AML-193 (cell line): ENCODE measurements around the gene SHC2.
"Not testable (repeated sequence)": the region's sequence is repeated elsewhere in the genome, so short reads cannot be mapped to it uniquely, and the experiment has no call there.

Source experiments
- DNase-seq, 2 experiments: peaks; one replicate each; lab custom pipeline; 2025; lab: John Stamatoyannopoulos, UW

SHC2 gene

DNA sequence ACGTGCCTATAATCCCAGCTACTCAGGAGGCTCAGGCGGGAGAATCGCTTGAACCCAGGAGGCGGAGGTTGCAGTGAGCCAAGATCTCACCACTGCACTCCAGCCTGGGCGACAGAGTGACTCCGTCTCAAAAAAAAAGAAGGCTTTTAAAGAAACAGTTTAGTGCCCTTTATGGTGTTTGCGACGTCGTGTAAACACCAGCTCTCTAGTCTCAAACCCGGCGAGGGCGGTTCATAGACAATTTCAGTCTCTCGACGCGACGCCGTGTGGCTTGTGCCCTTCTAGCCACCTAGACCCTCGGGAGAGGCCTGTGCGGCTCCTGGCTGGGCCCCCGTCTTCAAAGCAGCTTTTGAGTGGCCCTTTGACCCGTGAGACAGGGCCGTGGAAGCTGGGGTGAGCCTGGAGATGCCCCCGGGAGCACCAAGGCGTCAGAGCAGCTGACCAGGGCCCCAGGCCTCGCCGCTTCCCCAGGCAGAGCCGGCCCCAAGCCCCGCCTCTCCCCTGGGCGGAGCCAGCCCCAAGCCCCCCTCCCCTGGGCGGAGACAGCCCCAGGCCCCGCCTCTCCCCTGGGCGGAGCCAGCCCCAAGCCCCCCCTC lies 30.4 kb upstream of the SHC2 start:
- no peak for DNase-seq

DNA sequence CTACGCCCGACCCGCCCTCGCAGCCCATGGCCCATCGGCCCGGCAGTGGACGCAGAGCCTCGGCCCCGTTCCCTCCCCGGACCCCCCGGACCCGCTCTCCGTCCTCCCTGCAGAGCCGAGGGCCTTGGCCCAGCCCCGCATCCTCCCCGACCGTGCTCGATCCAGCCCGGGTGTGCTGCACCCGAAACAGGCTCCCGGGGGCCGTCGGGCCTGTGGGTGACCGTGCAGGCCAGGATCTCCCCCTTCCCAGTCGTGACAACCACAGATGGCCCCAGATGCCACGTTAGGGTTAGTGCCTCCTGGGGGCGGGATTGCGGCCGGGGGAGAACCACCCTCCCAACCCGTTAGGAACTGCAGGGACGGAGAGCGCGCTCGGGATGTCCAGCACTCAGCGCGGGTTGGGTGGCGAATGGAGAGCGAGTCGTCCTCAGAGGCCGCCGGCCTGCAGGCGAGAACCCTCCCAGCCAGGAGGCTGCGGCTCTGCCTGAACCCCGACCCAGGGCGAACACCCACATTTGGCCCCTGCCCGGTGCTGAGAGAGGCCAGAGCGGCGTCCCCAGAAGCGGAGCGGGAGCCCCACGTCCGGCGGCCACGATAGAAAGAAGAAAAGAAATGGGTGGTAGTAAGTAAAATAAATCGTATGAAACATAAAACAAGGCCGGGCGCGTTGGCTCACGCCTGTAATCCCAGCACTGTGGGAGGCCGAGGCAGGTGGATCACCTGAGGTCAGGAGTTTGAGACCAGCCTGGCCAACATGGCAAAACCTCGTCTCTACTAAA lies 28.8 kb upstream of the SHC2 start:
- no peak for DNase-seq

DNA sequence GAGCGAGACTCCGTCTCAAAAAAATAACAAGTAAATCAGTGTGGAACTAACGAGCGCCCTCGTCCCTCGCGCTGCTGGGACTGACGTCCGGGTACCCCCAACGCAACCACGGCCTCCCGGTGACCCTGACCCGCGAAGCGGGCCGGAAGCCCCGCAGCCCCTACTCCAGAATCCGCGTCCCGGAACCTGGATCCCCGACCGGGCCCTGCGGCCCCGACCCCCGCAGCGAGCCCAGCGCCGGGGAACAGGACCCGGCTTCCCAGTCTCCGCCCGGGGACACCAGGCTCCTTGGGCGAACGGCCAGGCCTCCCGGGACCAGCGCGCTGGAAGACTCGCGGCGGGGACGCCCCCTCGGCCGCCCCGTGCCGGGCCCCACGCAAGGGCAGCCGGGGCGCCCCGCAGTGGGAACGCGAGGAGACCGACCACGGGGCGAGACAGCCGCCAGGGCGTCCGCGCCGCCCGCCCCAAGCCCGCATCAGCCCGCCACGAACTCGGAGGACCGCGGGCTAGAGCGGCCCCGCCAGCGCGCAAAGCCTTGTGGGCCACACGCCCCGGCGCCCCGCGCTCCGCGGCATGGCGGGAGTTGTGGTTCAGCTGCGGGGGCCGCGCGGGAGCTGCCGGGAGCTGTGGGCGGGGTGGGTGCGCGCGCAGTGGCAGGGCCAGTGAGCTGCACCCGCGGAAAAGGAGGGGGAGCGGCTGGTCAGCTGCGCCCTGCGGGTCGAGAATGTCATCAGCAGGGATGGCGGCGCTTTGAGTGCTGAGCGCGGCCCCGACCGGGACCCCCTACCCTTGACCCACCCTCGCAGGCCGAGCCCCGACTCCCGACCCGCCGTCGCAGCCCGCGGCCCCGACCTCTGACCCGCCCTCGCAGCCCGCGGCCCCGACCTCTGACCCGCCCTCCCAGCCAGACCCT lies 27.9 kb upstream of the SHC2 start:
- peak; percentile 79 to 82 for DNase-seq

DNA sequence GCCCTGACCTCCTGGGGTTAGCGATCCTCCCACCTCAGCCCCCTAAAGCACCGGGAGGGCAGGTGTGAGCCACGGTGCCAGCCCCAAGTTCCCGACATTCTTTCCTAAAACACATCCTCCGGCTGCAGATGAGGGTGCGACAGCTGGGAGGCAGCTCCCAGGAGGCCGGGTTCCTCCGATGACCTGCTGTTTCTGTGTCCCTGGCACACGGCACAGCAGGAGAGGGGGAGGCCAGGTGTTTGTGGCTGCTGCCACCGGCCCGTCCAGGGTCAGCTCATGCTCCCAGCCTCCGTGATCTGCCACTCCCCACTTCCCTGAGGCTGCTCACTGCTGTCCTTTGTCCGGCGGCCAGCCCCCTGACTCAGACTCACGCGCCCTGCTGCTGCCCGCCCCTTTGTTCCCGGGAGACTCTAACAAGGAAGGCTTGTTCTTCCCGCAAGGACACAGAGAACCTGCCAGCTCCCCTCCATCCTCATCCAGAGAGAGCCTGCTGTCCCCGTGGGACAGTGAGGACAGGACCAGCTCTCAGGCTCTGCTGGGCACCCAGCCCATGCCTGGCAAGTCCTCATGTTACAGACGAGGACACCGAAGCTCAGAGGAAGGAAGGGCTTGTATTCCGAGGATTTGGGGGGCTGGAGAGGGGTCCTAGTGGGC lies 24.9 kb upstream of the SHC2 start:
- no peak for DNase-seq

DNA sequence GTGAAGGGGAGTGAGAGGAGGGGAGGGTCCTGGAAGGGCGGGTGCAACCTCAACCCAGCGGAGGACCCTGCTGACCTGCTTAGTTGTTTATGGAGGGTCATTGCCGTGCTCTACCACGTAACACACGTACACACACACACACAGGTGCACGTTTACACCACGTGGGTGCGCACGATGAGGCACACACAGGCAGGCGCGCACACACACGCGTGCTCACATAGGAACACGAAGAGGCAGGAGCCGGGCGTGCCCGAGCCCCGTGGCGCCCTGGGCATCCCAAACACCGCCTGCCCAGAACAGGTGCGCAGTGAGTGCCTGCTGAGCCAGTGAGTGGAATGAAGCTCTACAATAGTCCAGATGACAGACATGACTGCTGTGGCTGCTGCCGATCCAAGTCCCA lies 24.2 kb upstream of the SHC2 start:
- DNase-seq, result no peak

DNA sequence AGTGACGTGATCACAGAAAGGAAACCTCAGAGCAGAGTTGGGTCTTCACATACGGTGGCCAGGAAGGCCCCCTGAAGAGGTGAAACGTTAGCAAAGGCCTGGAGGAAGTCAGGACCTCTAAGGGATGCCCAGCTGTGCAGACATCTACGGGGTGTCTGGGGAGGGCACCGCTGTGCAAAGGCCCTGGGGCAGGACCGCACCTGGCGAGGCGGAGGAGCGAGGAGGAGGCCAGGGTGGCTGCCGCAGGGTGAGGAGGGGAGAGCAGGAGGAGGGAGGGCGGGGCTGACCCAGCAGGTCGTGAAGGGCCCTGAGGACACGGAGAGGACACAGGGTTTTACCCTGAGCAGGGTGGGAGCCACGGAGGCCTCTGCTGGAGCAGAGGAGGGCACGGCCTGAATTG lies 23.7 kb upstream of the SHC2 start:
- DNase-seq, result no peak

DNA sequence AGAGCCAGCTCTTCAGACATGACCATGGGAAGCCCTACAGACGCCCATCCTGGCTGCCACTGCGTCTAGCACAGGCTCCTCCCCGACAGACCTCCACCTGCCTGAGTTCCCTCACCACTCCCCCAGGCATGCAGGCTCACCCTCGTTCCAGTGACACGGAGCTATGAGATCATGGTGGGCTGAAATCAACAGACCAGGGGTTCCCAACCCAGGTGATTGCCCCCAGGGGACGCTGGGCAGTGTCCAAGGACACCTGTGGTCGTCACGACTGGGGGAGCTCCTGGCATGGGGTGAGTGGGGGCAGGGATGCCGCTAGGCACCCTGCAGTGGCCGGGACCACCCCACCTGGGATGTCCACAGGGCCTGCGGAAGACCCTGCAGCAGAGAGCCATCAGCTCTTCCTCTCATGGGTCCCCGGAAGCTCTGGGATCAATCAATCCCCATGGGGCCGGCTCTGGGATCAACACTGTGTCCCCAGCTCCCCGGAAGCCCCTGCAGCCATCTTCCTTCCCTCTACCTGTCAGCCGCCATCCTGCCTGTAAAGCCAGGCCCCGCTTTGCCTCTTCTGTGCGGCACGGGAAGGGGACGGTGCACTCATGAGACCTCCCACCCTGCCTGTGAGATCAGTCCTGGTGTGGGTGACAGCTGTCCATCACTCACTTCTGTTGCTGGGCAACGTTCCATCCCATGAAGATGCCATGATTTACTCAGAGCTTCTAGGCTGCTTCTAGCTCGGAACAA lies 22.7 kb upstream of the SHC2 start:
- no peak for DNase-seq

DNA sequence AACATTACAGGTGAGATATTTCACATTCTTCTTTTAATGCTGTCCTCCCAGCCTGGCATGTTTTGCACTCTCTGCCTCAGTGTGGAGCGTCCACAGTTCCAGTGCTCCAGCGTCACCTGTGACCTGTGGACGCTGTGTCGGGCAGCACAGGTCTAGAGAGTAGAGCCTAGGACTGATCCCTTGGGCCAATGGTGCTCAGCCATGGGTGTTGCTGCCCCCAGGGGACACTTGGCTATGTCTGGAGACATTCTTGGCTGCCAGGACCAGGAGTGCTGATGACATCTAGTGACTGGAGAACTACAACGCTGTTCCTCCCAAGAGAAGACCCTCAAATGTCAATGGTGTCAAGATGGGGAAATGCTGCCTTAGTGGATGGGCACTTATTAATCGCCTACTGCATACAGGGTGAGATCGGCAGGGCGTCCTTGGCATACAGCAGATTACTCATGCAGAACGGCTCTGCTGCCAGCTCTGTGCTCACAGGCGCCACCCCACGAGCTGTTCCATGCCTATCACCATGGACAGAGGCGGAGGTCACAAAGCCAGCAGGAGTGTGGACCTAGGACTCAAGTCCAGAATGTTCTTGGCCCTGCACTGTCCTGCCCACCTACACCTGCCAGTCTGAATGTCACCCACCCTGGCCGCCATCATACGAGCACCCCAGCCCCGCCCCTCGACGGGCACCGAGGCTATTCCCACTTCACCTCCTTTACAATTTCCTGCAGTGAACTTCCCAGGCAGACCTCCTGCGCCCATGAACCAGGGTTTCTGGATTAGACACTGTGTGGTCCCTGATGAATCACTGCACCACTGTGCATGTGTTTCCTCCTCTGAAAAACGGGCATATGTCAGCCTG lies 21.6 kb upstream of the SHC2 start:
- DNase-seq, result no peak

DNA sequence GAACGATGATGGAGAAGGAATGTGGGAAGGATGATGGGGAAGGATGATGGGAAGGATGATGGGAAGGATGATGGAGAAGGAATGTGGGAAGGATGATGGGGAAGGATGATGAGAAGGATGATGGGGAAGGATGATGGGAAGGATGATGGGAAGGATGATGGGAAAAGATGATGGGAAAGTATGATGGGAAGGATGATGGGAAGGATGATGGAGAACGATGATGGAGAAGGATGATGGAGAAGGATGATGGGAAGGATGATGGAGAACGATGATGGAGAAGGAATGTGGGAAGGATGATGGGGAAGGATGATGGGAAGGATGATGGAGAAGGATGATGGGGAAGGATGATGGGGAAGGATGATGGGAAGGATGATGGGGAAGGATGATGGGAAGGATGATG lies 20.3 kb upstream of the SHC2 start:
- DNase-seq, result not testable (repeated sequence)

DNA sequence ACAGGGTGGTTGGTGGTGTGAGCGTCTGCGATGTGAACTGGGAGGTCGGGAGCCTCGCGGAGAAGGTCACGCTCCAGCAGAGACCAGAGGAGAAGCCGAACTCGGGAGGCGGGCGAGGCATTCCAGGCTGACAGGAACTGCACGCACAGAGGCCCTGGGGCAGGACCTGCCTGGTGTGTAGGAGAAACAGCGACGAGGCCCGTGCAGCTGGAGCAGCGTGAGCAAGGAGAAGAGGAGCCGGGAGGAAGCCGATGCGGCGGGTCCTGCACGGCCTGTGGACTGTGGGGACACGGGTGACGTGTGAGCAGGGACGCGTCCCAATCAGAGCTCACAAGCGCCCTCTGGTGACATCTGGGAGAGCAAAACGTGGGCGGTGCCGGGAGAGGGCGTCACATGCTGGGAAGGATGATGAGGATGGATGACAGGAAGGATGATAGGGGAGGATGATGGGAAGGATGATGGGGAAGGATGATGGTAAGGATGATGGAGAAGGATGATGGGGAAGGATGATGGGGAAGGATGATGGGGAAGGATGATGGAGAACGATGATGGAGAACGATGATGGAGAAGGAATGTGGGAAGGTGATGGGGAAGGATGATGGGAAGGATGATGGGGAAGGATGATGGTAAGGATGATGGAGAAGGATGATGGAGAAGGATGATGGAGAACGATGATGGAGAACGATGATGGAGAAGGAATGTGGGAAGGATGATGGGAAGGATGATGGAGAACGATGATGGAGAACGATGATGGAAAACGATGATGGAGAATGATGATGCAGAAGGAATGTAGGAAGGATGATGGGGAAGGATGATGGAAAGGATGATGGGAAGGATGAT lies 19.4 kb upstream of the SHC2 start:
- DNase-seq, result no peak

DNA sequence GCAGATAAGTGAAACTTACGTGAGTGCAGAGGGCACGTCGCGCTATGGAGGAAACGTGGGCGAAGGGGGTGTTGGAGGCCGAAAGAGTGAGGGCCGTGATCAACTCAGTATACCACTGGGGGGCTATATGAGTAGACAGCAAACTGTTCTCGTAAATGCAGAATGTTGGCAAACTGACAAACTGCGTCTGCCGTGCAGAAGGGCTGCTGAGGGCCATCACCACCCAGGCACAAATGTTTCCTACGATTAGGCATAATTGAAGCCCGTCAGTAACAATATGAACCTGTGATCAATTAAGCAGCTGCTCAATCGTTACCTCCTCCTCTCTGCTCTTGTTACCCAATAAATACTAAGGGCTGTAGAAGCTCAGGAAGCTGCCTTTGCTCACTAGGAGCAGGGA lies 18.1 kb upstream of the SHC2 start:
- DNase-seq, result no peak

DNA sequence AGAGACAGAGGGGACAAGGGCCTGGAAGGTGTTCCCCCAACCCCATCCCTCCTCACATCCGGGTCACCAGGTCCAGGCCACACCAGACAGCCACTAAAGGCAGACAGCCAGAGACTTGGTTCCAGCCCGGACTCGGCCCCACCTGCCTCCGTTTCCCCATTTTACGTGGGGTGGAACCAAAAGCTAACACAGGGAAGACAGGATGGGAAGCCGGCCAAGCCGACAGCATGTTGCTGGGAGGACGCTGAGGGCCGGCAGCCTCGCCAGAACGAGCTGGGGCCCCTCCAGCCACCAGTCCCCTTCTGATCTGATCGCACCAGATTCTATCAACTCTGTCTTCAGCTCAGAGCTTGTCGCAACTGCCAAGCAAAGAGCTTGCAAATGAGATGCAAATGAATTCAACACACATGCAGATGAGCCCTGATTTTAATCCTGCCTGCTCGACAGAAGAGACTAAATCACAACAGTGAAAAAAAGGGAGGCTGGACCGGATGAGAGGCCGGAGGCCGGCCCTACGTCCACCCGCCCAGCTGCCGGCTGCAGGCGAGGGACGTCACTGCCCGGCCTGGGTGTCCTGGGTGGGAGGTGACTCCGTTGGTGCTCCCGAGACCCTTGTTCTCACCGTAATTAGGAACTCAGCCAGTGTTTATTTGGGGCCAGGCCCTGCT lies 17.5 kb upstream of the SHC2 start:
- no peak for DNase-seq

DNA sequence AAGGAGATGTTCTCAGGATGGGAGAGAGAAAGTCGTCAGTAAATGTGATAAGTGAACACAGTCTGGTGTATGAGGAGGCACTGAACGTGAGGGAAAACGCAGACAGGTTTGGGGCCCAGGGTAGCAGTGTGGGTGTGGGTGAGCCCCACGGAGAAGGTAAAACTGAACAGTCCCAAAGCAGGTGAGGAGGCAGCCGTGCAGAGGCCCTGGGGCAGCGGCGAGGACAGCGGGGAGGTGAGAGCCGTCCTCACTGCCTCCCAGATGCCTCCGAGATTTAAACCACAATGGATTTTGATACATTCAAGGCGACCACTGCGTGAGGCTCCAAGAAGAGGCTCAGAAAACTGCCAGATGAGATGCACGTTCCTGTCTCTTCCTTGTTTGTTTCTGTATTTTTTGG lies 14.5 kb upstream of the SHC2 start:
- DNase-seq, result no peak

DNA sequence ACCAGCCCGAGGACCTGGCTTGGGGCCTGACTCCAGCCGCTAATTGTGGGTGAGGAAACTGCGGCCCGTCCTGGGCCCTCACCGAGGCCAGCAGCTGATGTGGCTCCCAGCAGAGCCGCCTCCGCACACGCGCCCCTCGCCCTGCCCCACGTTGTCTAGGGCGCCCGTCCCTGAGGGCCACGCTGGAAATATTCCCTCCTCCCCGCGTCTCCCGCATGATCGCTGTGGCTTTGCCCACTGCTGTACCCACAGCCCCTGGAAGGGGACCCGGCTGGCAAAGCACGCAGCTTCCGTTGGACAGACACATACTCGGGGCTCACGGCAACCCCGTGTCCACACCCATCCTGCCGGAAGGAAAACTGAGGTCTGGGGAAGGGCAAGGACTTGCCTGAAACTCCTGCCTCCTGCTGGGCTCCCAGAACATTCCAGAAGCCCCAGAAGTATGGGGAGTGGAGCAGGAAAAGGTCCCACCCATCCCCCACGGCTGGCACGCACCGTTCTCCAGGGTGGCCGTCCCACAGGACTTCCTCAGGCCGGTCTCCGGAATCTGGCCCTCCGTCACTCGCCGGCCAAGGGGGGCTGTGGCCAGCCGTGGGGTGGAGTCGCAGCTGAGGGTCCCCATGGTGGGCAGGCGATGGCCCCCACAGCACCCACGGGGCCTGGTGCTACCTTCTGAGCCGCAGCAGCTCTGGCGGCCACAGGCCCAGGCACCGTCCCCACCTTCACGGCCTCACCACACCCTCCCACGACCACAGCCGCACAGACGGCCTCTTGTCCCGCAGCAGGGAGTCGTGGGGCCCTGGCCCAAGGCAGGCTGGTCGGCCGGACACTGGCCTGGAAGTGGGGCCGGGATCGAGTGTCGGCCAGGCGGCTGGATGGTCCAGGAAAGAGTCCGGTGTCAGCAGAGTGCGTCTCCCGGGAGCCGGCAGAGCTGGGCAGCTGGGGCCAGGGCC lies 13.6 kb upstream of the SHC2 start:
- DNase-seq, result no peak

DNA sequence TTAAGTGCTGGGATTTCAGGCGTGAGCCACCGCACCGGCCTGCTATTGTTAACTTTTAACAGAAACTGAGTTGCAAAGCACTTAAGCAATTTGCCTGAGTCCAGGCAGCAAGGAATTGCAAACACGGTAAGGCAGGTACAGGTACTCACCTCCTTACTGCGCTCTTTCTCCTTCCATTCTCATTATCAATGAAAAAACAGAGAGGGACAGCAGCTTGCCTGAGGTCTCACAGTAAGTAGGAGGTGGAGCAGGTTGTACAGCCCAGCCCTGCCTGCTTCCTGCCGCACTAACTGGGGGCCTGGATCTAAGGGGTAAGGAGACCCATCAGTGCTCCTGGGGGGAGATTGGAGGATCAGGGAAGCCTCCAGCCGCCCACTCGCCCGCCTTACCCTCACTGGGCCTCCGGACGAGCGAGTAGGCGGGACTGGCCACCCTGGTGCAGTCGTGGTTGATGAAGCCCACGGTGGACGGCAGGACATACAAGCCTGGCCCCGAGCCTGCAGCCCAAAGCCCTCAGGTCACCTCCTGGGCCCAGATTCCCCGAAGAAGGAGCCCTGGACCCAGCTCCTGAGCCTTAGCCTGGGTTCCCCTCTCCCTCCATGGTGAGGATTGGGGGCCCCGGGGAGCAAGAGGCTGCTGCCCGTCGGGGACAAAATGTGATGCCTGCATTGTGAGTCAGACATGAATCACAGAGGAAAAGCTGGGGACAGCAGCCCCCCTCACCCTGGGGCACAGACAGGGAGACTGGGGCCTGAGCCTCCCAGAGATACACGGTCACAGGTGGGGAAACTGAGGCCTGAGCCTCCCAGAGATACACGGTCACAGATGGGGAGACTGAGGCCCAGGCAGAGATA lies 11.4 kb upstream of the SHC2 start:
- no peak for DNase-seq

DNA sequence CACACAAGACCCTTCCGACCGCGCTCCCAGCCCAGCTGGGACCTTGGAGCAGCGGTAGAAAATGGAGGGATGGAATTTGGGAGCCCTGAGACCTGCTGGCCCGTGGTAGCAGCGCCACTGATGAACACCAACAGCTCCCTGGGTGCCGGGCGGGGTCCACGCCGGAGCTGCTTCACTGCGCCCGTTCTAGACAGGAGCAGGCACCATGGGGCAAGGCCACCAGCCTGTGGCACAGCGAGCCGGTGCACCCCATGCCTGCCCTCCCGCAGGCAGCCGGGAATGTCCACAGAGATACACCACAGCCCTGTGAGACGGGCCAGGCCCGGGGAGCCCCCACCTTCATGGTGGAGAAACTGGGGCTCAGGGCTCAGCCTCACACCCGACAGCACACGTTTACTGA lies 9.9 kb upstream of the SHC2 start:
- DNase-seq, result no peak

DNA sequence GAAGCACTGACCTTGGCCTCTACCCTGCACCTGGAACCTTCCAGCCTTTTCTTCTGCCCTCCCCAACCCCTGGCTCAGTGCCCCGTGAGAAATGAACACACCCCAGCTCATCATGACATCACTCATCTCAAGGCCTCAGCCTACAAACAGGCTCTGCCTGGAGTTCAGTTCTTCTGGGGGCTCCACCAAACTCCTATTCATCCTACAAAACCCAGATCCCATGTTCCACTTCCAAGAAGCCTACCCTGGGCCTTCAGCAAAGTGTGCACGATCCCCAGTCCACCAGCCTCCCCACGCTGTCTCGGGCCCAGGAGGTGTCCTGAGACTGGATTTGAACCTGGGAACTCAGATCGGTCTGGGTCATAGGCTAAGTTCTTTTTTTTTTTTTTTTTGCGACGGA lies 9.0 kb upstream of the SHC2 start:
- no peak for DNase-seq
